GM18499 (cell line): ENCODE results near the gene KRTAP5-11.
"Not testable (repeated sequence)": the region's sequence is repeated elsewhere in the genome, so short reads cannot be mapped to it uniquely, and the experiment has no call there.

Experiments used
- ATAC-seq: cut with Tn5 transposase; IDR thresholded peaks from one replicate; pipeline ENCODE4 v1.9.1; 2021; ENCODE audit warnings: moderate number of reproducible peaks; ENCODE audit not compliant: insufficient read depth, unreplicated experiment

The KRTAP5-11 gene

DNA sequence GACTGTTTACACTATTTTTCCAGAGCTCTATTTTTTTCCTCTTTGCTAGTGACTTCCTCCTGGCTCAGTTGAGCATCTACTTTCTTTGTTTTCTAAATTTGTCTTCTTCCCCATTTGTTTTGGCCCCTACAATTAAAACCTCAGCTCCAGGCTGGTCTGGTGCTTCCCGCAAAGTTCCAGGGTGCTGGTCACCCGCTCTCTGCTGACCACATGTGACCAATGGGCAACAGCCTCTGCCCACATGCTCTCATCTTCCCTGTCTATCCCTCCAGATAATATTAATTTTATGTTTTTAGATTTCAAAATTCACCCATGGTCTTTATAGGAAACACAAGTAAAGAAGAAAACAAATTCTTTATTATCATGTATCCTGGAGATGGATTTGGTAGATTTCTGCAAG, 294 bp upstream of the KRTAP5-11 start:
- ATAC-seq: not testable (repeated sequence)

DNA sequence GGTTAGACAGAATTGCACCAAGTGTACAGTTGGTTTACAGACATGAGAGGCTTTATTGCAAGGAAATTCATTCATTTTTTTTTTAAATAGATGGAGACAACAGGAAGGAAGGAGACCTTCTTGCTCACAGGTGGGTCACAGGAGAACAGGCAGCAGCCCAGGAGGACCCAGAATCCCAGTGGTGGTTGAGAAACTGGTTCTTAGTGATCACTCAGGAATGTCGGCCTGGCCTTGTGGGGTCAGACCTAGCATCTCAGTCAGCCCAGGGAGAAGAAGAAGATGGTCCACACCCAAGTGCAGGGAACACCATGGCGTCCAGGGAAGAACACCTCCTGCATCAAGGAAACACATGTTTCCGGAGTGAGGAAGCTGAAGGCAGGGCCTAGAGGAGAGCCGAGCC, 849 bp downstream of the KRTAP5-11 start:
- ATAC-seq: no peak

DNA sequence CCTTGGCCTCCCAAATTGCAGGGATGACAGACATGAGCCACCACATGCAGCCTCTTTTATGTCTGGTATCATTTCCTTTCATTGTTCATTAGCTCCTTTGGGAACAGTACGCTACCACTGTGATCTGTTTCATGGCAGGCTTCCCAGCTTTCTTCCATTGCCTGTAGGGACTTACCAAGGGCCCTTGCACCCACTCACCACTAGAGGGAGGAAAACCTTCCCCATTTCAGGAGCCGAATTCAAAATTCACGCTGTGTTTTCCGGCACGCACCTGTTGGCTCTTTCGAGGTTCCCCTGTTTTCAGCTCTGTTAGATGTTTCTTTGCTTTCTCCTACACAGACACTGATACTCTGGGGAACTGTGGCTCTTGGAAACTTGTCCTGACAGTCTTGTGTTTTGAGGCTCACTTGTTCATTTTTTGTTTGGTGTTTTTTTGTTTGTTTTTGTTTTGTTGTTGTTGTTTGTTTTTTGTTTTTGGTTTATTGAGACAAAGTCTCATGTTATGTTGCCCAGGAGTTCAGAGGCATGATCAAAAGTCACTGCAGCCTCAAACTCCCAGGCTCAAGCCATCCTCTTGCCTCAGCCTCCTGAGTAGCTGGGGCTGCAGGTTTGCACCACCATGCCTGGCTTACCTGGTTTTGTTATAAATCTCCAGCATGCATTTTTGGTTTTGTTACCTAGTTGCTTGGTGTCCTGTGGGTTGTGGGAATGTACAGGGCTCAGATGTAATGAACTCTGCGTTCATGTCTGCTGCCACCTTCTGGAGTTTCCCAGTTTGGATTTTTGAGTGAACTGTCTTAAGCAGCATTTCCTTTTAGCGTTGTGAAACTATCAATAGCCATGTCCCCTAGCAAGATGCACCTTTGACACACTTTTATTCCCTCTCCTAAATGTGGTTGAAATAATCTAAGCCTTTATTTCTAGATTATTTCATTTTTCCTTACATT, 2.3 kb downstream of the KRTAP5-11 start:
- no peak for ATAC-seq

DNA sequence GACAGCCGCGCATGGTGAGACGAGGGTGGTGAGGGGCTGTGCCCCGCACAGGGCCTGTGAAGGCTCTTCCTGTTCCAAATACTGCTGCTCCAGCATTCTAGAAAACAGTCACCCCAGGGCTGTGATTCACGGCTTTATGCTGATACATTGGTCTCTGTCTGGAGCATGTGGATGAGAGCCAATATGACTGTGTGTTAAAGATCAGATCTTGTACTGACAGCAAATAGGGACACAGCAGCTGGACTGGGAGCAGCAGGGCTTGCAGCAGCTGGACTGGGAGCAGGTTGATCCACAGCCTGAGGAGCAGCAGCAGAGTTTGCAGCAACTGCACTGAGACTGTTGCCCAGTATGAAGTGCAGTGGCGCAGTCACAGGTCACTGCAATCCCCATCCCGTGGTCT, 3.2 kb downstream of the KRTAP5-11 start:
- not testable (repeated sequence) for ATAC-seq

GRCh38 chr11:71577469-71578004, 5.1 kb downstream of the KRTAP5-11 start:
- no peak for ATAC-seq

GRCh38 chr11:71576688-71577465, 5.8 kb downstream of the KRTAP5-11 start:
- not testable (repeated sequence) for ATAC-seq

DNA sequence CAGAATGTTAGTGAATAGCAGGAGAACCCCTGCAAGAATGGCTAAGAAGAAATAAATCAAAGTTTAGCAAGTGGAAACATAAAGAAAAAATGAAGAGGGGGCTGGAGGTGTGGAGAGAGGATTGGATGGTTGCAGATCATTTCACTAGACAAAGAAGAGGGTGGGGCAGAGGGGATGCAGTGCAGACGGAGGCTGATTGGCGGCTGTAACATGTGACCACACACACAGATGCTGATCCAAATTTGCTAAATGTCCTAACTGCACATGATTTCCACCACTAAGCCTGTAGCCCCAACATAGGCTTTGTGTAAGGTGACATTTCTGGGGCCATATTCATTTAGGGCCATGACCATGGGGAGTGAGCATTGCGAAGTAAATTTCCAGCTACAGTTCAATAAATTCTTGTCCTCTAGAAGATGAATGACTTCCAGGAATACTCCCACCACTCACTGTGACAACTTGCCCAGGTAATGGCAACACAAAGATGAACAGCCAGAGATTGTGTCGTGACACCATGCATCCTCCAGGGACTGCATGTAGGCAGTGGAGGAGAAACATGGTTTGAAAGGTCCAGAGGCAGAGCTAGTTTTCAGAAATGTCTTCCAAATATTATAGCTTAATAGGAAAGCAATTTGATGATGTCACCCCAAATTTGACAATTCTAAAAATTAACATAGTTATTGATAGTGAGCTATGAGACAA, 6.8 kb downstream of the KRTAP5-11 start:
- no peak for ATAC-seq

GRCh38 chr11:71574418-71574817, 8.3 kb downstream of the KRTAP5-11 start:
- no peak for ATAC-seq

GRCh38 chr11:71572811-71573210, 9.9 kb downstream of the KRTAP5-11 start:
- no peak for ATAC-seq

DNA sequence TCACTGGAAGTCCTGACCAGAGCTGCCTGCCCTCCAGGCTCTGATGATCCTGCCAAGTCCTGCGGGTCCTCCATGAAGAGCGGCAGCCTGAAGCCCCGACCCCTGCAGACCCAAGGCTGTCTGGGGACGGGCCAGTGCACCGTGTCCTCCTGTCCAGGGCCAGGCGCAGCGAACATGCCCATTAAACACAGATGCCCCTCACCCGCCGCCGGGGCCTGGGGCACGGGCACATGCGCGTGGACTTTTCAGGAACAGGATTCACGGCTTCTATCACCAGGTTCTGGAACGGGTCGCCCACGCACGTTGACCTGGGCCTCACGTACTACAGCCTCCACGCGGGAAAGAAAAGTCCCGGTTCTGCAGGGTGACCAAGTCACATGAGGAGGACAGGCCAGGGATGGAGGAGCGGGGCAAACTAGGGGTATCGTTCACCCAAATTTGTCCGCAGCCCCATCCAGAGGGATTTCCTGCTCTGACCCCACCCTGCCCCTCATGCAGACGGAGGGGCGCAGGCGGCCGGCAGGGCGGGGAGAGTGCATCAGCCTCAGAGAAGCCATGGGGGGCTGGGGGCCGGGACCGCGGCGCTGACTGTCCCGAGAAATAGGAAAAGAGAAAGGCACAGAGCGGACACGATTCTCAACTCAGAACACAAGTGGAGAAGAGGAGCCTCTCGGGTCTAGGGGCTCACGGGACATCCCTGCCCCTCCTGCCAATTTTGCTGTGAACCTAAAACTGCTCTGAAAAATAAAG, 11.4 kb downstream of the KRTAP5-11 start:
- ATAC-seq: not testable (repeated sequence)

- no peak for ATAC-seq
Observed at GRCh38 chr11:71568704-71569349, 13.8 kb downstream of the KRTAP5-11 start.

DNA sequence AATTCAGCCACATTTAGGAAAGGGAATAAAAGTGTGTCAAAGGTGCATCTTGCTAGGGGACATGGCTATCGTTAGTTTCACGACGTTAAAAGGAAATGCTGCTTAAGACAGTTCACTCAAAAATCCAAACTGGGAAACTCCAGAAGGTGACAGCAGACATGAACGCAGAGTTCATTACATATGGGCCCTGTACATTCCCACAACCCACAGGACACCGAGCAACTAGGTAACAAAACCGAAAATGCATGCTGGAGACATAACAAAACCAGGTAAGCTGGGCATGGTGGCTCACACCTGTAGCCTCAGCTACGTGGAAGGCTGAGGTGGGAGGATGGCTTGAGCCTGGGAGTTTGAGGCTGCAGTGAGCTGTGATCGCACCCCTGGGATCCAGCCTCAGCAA, 15.0 kb downstream of the KRTAP5-11 start:
- ATAC-seq: not testable (repeated sequence)

GRCh38 chr11:71566626-71567599, 15.8 kb downstream of the KRTAP5-11 start:
- ATAC-seq: not testable (repeated sequence)

DNA sequence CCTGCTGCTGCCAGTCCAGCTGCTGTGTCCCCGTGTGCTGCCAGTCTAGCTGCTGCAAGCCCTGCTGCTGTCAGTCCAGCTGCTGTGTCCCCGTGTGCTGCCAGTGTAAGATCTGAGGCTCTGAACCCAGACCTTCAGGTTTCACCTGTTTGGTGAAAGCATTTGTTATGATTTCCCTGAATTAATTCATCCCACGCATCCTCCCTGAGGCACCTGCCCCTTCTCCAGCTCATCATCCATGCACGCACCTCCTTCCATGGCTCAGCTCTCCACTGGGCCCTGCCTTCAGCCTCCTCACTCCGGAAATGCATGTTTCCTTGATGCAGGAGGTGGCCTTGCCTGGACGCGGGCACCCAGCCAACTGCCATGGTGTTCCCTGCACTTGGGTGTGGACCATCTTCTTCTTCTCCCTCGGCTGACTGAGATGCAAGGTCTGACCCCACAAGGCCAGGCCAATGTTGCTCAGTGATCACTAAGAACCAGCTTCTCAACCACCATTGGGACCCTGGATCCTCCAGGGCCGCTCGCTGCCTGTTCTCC, 16.5 kb downstream of the KRTAP5-11 start:
- no peak for ATAC-seq

DNA sequence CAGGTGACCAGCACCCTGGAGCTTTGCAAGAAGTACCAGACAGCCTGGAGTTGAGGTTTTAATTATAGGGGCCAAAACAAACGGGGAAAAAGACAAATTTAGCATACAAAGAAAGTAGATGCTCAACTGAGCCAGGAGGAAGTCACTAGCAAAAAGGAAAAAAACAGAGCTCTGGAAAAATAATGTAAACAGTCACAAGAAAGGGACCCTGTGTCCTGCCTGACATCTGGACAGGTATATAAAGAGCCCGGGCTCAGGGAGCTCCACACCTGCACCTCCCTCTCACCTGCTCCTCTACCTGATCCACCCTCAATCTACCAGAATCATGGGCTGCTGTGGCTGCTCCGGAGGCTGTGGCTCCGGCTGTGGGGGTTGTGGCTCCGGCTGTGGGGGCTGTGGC, 17.4 kb downstream of the KRTAP5-11 start, which contains the start of gene KRTAP5-10:
Gene KRTAP5-10 (plus strand): TSS at position 301 of the 400 bp plus-strand sequence. CDS start 25 bp downstream, at position 326.
- no peak for ATAC-seq

DNA sequence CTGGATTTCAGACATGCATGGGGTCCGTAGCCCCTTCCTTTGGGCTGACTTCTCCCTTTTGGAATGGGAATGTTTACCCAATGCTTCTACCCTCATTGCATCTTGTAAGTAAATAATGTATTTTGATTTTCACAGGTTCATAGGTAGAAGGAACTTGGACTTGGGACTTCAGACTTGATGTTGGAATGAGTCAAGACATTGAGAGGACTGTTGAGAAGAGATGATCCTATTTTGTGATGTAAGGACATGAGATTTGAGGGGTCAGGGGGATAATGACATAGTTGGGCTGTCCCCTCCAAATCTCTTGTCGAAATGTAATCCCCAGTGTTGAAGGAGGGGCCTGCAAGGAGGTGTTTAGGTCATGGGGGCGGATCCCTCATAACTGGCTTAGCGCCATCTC, 18.2 kb downstream of the KRTAP5-11 start:
- no peak for ATAC-seq

GRCh38 chr11:71563406-71563805, 19.3 kb downstream of the KRTAP5-11 start:
- no peak for ATAC-seq

DNA sequence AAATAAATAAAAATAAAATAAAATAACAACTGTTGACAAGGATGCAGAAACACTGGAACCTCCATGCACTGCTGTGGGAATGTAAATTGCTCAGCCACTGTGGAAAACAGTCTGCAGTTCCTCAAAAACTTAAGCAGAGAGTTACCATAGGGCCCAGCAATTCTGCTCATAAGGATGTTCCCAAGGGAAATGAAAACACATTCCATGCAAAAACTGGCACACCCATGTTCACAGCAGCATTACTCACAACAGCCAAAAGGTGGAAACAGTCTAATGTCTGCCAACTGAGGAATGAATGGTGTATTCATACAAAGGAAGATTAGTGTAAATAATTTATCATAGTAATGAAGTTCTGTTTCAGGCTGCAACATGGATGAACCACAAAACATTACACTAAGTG, 20.6 kb downstream of the KRTAP5-11 start:
- ATAC-seq: no peak
